ENCODE data around the gene STYX.
"Not testable (repeated sequence)": the region's sequence is repeated elsewhere in the genome, so short reads cannot be mapped to it uniquely, and the experiment has no call there.

Gene STYX

GRCh38 chr14:52727509-52727908, 2.5 kb upstream of the STYX start:
- DNase-seq (ENCODE audit: low read depth in 2 of 2): not testable (repeated sequence)

GRCh38 chr14:52729035-52729434, 931 bp upstream of the STYX start:
- DNase-seq (ENCODE audit: low read depth in 2 of 2): not testable (repeated sequence)

- no peak for DNase-seq (ENCODE audit: low read depth in 2 of 2)
These were observed 411 bp upstream of the STYX start for GRCh38 chr14:52729585-52729924.

GRCh38 chr14:52730709-52731111, 744 bp downstream of the STYX start:
- DNase-seq (ENCODE audit: low read depth in 2 of 2): no peak

- no peak for DNase-seq (ENCODE audit: low read depth in 2 of 2)
These were observed 3.9 kb downstream of the STYX start for GRCh38 chr14:52733824-52734223.

- no peak for DNase-seq (ENCODE audit: low read depth in 2 of 2)
These were observed 6.0 kb downstream of the STYX start for GRCh38 chr14:52735921-52736489.

GRCh38 chr14:52738409-52738808, 8.4 kb downstream of the STYX start:
- DNase-seq (ENCODE audit: low read depth in 2 of 2): no peak

- DNase-seq (ENCODE audit: low read depth in 2 of 2): no peak
These were observed 10.8 kb downstream of the STYX start for GRCh38 chr14:52740751-52741150.

- no peak for DNase-seq (ENCODE audit: low read depth in 2 of 2)
These were observed 11.9 kb downstream of the STYX start for GRCh38 chr14:52741865-52742264.

GRCh38 chr14:52748647-52749292, 18.8 kb downstream of the STYX start:
- no peak for DNase-seq (ENCODE audit: low read depth in 2 of 2)

- no peak for DNase-seq (ENCODE audit: low read depth in 2 of 2)
These were observed 25.8 kb downstream of the STYX start for GRCh38 chr14:52755607-52756316.

GRCh38 chr14:52759145-52759544, 29.2 kb downstream of the STYX start:
- no peak for DNase-seq (ENCODE audit: low read depth in 2 of 2)

GRCh38 chr14:52762923-52763322, 33.0 kb downstream of the STYX start:
- DNase-seq (ENCODE audit: low read depth in 2 of 2): not testable (repeated sequence)

GRCh38 chr14:52767058-52767833, 37.3 kb downstream of the STYX start:
- no peak for DNase-seq (ENCODE audit: low read depth in 2 of 2)

GRCh38 chr14:52769887-52770286, 39.9 kb downstream of the STYX start:
- no peak for DNase-seq (ENCODE audit: low read depth in 2 of 2)

- DNase-seq (ENCODE audit: low read depth in 2 of 2): no peak
These were observed 46.9 kb downstream of the STYX start for GRCh38 chr14:52776816-52777215.

- no peak for DNase-seq (ENCODE audit: low read depth in 2 of 2)
These were observed 48.7 kb downstream of the STYX start for GRCh38 chr14:52778702-52779101.

- DNase-seq (ENCODE audit: low read depth in 2 of 2): no peak
These were observed 50.9 kb downstream of the STYX start for GRCh38 chr14:52780893-52781292.

GRCh38 chr14:52781629-52782028, 51.7 kb downstream of the STYX start:
- DNase-seq (ENCODE audit: low read depth in 2 of 2): no peak

- DNase-seq (ENCODE audit: low read depth in 2 of 2): no peak
These were observed 53.2 kb downstream of the STYX start for GRCh38 chr14:52783206-52783605.

GRCh38 chr14:52786887-52787286, 56.9 kb downstream of the STYX start:
- DNase-seq (ENCODE audit: low read depth in 2 of 2): no peak

GRCh38 chr14:52789118-52789517, 59.2 kb downstream of the STYX start:
- DNase-seq (ENCODE audit: low read depth in 2 of 2): no peak

All from stimulated activated CD4-positive, alpha-beta T cell treated with anti-CD3 and anti-CD28 coated beads, Interleukin-12 subunit alpha, Interleukin-12 subunit beta, amount 100 ng/mL, for 24 hours (primary cell).